Activated CD8-positive, alpha-beta T cell treated with anti-CD3 and anti-CD28 coated beads, Interleukin-2, amount 10 ng/mL, durations not matched to agents 7 days and 5 days (primary cell): ENCODE results near the gene NPIPB8. TPM values are rescaled to one million over a fixed set of nuclear protein-coding genes. Genes with fewer than 3 reads are reported as not detected.
A peak's percentile ranks its signal among the peaks of the same experiment; 100 is the strongest.
"Not testable (repeated sequence)": the region's sequence is repeated elsewhere in the genome, so short reads cannot be mapped to it uniquely, and the experiment has no call there.

Source experiments
- ATAC-seq: fragments of 150-1000 bp; cut with Tn5 transposase; one replicate; pipeline ENCODE4 v1.10.0; 2021; ENCODE audit warnings: moderate library complexity
- CTCF ChIA-PET: fragments of 350-600 bp; sonication (Branson Sonifier 250); formaldehyde crosslinking; loops from one replicate; lab custom pipeline; 2021; ENCODE audit warnings: antibody characterized with exemption; lab: Charles Lee
- POLR2A ChIA-PET: fragments of 350-600 bp; sonication (Branson Sonifier 250); formaldehyde crosslinking; loops from one replicate; lab custom pipeline; 2021; ENCODE audit warnings: antibody characterized with exemption; lab: Charles Lee
- DNase-seq: peaks from one replicate; pipeline ENCODE4 v3.0.0-alpha.2; 2020
- H3K27ac Mint-ChIP-seq: one replicate; pipeline ENCODE4 v1.8.0; 2021; ENCODE audit warnings: mild to moderate bottlenecking, mixed read lengths
- H3K27me3 Mint-ChIP-seq: one replicate; pipeline ENCODE4 v1.8.0; 2021; ENCODE audit warnings: low read depth, mixed read lengths
- H3K36me3 Mint-ChIP-seq: one replicate; pipeline ENCODE4 v1.8.0; 2021; ENCODE audit warnings: low read depth, mixed read lengths
- H3K4me1 Mint-ChIP-seq: one replicate; pipeline ENCODE4 v1.8.0; 2021; ENCODE audit warnings: low read depth, mixed read lengths
- H3K4me3 Mint-ChIP-seq: one replicate; pipeline ENCODE4 v1.8.0; 2021; ENCODE audit warnings: mild to moderate bottlenecking, mixed read lengths
- H3K9me3 Mint-ChIP-seq: one replicate; pipeline ENCODE4 v1.8.0; 2022; ENCODE audit warnings: mixed read lengths; ENCODE audit not compliant: insufficient read depth
- total RNA-seq, 2 experiments: library from RNA; stranded (reverse); gene quantifications; one replicate each; pipeline ENCODE4 v1.2.3, GENCODE V29; 2021

Gene NPIPB8
- total RNA-seq, 2 experiments from 2014 or later, result 0.89 to 1.0 TPM

DNA sequence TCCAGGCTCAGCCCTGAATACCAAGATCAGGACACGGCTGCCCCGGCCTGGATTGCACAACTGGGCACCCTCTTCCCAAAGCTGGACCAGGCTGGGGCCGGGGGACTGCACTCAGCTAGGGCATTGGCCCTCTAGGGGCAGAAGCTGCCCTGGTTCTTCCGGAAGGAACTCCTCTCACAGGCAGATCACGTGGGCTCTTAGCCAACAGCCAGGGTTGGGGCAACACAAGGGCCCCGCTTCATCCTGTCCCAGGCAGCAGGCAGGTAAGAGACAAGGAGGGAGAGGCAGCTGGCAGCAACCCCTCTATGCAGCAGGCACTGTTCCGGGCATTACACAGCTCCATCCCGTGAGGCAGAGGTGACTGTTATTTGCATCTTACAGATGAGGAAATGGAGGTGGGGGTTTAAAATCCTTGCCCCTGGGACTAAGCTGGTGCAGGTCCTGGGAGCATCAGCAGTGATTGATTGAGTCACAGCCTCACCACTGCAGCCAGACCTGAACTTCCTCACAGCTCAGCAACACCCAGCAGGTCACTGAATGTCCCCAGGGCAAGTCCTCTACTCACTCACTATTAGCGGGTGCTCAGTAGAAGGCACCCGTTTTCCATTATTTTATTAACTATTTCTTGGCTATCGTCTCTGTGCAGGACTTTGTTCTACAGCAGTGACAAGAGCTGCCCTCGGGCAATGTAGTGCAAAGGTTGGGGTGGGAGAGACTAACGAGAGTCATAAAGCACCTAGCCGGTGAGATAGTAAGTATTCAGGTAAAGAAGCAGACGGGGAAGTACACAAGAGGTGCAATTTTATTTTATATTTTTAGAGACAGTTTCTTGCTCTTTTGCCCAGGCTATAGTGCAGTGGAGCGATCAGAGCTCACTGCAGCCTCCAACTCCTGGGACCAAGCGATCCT is 38.2 kb upstream of the NPIPB8 start:
- POLR2A ChIA-PET, H3K36me3 Mint-ChIP-seq, H3K27ac Mint-ChIP-seq, H3K4me3 Mint-ChIP-seq, CTCF ChIA-PET, H3K9me3 Mint-ChIP-seq, DNase-seq, H3K4me1 Mint-ChIP-seq, H3K27me3 Mint-ChIP-seq: not testable (repeated sequence)
- peak; percentile 94 for ATAC-seq

GRCh38 chr16:28600965-28601364 is 36.9 kb upstream of the NPIPB8 start:
- H3K27me3 Mint-ChIP-seq, DNase-seq, CTCF ChIA-PET, H3K9me3 Mint-ChIP-seq, ATAC-seq, H3K36me3 Mint-ChIP-seq, H3K4me1 Mint-ChIP-seq, H3K4me3 Mint-ChIP-seq, H3K27ac Mint-ChIP-seq, POLR2A ChIA-PET: not testable (repeated sequence)

GRCh38 chr16:28601589-28601988 is 36.3 kb upstream of the NPIPB8 start:
- not testable (repeated sequence) for DNase-seq, H3K4me3 Mint-ChIP-seq, ATAC-seq

DNA sequence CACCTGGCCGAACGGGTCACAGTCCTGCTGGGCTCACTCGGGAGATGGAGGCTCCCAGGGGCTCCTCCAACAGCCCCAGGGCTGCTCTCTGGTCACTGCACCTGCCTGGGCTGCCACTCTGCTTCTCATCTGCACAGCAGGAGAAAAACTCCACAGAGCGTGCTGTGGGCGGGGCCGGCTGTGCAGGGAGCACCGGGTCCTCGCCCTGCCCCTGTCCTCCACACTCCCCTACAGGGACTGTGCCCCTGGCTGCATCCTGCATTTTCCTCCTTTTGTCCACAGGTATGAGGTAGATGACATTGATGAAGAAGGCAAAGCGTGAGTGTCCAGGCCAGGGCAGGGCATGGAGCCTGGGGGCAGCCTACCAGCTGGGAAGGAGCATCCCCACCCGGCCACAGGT is 35.8 kb upstream of the NPIPB8 start:
- POLR2A ChIA-PET, ATAC-seq: not testable (repeated sequence)

More at GRCh38 chr16:28601589-28601988, 36.3 kb upstream of the NPIPB8 start:
- H3K9me3 Mint-ChIP-seq, POLR2A ChIA-PET, H3K27ac Mint-ChIP-seq, H3K27me3 Mint-ChIP-seq, CTCF ChIA-PET, H3K4me1 Mint-ChIP-seq, H3K36me3 Mint-ChIP-seq: not testable (repeated sequence)

GRCh38 chr16:28602529-28602928 is 35.3 kb upstream of the NPIPB8 start:
- ChIA-PET POLR2A (no interaction called here), CTCF (no interaction called here)
- ATAC-seq, result no peak
- no peaks in the 10 kb centered on the region for H3K9me3 Mint-ChIP-seq
- H3K36me3 Mint-ChIP-seq, result no peaks in the 10 kb centered on the region
- no peak overlapping the region for H3K27ac Mint-ChIP-seq
- no peak for DNase-seq
- H3K27me3 Mint-ChIP-seq, result no peaks in the 10 kb centered on the region
- H3K4me1 Mint-ChIP-seq, result peaks cover under 1% of the 10 kb centered on the region
- H3K4me3 Mint-ChIP-seq, result no peak overlapping the region

More for the DNA sequence above, 35.8 kb upstream of the NPIPB8 start:
- CTCF ChIA-PET, H3K27ac Mint-ChIP-seq, H3K9me3 Mint-ChIP-seq, H3K36me3 Mint-ChIP-seq, H3K27me3 Mint-ChIP-seq, H3K4me3 Mint-ChIP-seq, DNase-seq, H3K4me1 Mint-ChIP-seq: not testable (repeated sequence)

GRCh38 chr16:28603381-28604185 is 34.3 kb upstream of the NPIPB8 start:
- DNase-seq (no peak), ATAC-seq (no peak)
- H3K27me3 Mint-ChIP-seq, result no peaks in the 10 kb centered on the region
- no peaks in the 10 kb centered on the region for H3K4me1 Mint-ChIP-seq
- no peaks in the 10 kb centered on the region for H3K36me3 Mint-ChIP-seq
- H3K27ac Mint-ChIP-seq, result peak overlapping the region; percentile 33
- H3K4me3 Mint-ChIP-seq, result no peak overlapping the region
- ChIA-PET POLR2A (no interaction called here), CTCF (no interaction called here)
- H3K9me3 Mint-ChIP-seq, result no peaks in the 10 kb centered on the region

DNA sequence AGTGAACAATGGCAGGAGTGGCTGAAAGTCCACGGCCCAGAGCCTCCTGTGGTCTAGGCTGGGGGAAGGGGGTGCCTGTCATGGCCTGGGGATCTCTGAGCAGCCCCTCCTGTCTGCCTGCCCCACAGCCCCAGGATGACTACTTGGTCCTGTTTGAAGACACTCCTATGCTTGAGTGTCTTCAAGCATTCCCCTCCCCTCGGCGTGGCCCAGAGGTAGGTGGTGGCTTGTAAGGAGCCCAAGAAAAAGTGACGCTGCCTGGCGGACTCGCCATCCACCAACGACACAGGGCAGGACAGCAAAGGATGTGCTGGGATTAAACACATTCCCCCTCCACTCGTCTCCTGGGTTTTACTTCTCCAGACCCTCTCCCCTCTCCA is 33.7 kb upstream of the NPIPB8 start:
- no peaks in the 10 kb centered on the region for H3K27me3 Mint-ChIP-seq
- H3K27ac Mint-ChIP-seq, result no peak overlapping the region
- H3K9me3 Mint-ChIP-seq, result no peaks in the 10 kb centered on the region
- DNase-seq, result no peak
- H3K36me3 Mint-ChIP-seq, result no peaks in the 10 kb centered on the region
- ChIA-PET POLR2A (no interaction called here), CTCF (no interaction called here)
- H3K4me3 Mint-ChIP-seq, result no peak overlapping the region
- peaks cover 2% of the 10 kb centered on the region for H3K4me1 Mint-ChIP-seq
- ATAC-seq, result no peak

GRCh38 chr16:28606291-28607115 is 31.4 kb upstream of the NPIPB8 start:
- ChIA-PET POLR2A (no interaction called here), CTCF (no interaction called here)
- H3K4me1 Mint-ChIP-seq, result peaks cover 17% of the 10 kb centered on the region
- H3K27me3 Mint-ChIP-seq, result no peaks in the 10 kb centered on the region
- no peak overlapping the region for H3K4me3 Mint-ChIP-seq
- peaks cover 1% of the 10 kb centered on the region for H3K36me3 Mint-ChIP-seq
- ATAC-seq, result no peak
- H3K27ac Mint-ChIP-seq, result peak overlapping the region; percentile 25
- no peak for DNase-seq
- no peaks in the 10 kb centered on the region for H3K9me3 Mint-ChIP-seq

- Mint-ChIP-seq H3K4me3 (no peak overlapping the region), H3K27ac (no peak overlapping the region), H3K4me1 (peaks cover 17% of the 10 kb centered on the region), H3K36me3 (peaks cover 1% of the 10 kb centered on the region), H3K9me3 (no peaks in the 10 kb centered on the region), H3K27me3 (no peaks in the 10 kb centered on the region)
- CTCF ChIA-PET, result no interaction called here
- POLR2A ChIA-PET, result no interaction called here
- ATAC-seq (no peak), DNase-seq (no peak)
These were observed 30.7 kb upstream of the NPIPB8 start for GRCh38 chr16:28607116-28607623.

- ATAC-seq, H3K9me3 Mint-ChIP-seq, POLR2A ChIA-PET, H3K36me3 Mint-ChIP-seq, H3K4me3 Mint-ChIP-seq, DNase-seq, H3K27ac Mint-ChIP-seq, CTCF ChIA-PET, H3K27me3 Mint-ChIP-seq: not testable (repeated sequence)
- peaks cover 17% of the 10 kb centered on the region for H3K4me1 Mint-ChIP-seq
These were observed 30.0 kb upstream of the NPIPB8 start for GRCh38 chr16:28607681-28608495.

DNA sequence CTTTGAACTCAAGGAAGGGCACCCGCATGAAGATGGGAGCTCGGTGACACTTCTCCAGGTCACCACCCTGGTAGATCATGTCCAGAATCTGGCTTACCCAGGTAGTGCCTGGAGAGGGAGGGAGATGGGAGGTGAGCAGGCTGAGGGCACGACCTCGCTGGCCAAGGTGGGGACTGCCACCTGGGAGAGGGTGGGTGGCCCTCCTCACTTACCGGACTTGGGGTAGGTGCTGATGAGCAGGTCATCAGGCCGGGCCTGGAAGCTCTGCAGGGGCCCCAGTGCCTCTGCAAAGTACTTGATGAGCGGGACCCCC is 29.4 kb upstream of the NPIPB8 start:
- H3K4me3 Mint-ChIP-seq, CTCF ChIA-PET, POLR2A ChIA-PET, DNase-seq, H3K27me3 Mint-ChIP-seq, H3K36me3 Mint-ChIP-seq, ATAC-seq, H3K27ac Mint-ChIP-seq, H3K9me3 Mint-ChIP-seq: not testable (repeated sequence)
- peaks cover 17% of the 10 kb centered on the region for H3K4me1 Mint-ChIP-seq
